AG10803 (cell line): ENCODE results near the gene C9.

ENCODE experiments used
- DNase-seq: peaks from one replicate; pipeline ENCODE4 v3.0.0; 2010; ENCODE audit warnings: low read depth
- H3K4me3 ChIP-seq: 2 replicates; pipeline ENCODE4 v1.5.1; 2011; ENCODE audit warnings: mild to moderate bottlenecking, low read length, control low read depth
- TF ChIP-seq, protein P1 (sequence below): conservative IDR thresholded peaks from 2 replicates; pipeline ENCODE4 v1.5.1; 2011; ENCODE audit warnings: mild to moderate bottlenecking, low read length, control low read depth, inconsistent platforms

The C9 gene

DNA sequence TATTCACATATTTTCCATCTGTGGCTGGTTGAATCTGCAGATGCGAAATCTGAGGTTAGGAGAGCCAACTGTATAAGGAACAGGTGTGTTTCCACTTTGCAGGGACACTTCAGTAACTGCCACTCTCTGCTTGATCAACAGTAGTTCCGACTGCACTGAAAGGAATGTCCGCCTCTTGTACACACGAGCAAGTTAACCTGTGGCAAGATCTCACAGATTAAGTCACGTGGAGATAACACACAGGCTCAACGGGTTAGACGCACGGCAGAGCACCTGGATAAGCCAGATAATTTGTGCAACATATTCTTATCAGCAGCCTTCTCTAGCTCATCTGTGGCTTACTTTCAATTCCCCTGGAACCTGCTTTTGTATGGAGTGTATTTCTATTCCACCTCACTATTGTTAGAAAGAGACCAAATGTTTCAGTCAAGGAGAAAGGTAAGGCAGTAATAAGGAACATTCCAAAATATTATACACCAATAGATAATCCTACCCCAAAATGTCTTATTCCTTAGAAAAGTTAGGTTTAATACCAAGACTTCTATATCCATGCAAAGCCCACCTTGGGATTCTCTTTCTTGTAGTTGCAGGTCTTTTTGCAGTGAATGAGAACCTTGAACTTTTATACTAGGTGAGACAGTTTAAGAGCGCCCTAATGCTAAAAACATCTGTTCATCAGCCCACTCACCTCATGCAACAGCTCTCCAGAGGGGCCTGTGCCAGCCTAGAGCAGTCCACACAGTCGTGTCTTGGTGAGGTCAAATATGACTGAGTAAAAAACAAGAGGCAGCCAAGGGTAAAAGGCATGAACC, 6.5 kb upstream of the C9 start:
- DNase-seq, result no peak
- TF ChIP-seq, protein P1, sequence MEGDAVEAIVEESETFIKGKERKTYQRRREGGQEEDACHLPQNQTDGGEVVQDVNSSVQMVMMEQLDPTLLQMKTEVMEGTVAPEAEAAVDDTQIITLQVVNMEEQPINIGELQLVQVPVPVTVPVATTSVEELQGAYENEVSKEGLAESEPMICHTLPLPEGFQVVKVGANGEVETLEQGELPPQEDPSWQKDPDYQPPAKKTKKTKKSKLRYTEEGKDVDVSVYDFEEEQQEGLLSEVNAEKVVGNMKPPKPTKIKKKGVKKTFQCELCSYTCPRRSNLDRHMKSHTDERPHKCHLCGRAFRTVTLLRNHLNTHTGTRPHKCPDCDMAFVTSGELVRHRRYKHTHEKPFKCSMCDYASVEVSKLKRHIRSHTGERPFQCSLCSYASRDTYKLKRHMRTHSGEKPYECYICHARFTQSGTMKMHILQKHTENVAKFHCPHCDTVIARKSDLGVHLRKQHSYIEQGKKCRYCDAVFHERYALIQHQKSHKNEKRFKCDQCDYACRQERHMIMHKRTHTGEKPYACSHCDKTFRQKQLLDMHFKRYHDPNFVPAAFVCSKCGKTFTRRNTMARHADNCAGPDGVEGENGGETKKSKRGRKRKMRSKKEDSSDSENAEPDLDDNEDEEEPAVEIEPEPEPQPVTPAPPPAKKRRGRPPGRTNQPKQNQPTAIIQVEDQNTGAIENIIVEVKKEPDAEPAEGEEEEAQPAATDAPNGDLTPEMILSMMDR, result no peak
- H3K4me3 ChIP-seq, result no peak overlapping the region

DNA sequence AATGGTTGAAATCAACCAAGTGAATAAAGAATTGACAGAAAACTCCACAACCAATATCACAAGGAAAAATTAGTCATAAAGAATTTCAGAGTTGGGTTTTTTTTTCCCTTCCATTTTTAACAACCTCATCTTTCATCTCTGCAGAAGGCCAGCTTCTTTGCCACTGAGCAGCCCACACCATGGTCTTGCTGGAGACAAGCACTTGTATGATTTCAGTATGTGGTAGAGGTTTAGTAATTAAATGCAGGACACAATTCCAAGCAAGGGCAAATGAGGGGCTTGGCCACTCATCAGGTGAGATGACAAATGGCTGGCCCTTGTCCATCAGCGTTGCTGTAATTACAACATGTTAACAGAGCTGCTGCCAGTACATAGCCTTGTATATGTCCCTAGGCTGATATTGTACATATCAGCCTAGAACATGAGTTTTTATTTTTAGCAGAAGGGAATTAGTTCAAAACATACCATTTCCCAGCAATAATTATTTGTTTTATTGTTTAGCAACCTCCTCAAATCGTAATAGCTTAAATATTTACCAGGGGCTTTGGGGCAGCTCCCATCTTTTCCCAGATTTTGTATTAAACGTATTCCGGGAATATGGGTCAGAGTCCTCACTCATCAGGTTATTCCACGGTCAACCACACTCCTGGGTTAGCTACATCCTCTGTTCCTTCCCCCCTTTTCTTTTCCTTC, 5.0 kb upstream of the C9 start:
- TF ChIP-seq, protein P1, result no peak
- DNase-seq, result peak; percentile 45
- no peak overlapping the region for H3K4me3 ChIP-seq

DNA sequence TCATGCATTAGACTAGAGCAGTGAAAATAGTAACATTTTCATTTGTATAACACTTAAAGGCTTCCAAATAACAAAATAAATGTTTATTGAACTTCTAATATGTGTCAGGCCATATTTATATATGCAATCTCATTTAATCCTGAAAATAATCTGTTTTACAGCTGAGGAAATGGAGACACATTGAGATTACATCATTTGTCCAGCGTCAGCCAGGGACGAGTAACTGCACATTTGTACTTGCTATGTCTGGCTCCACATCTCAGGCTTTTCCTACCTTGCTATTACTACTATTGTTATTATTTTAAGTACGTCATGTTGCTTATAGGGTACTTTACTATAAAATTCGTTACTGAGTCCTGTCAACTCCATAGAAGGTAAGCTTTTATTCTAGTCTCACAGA, 3.8 kb upstream of the C9 start:
- TF ChIP-seq, protein P1, result no peak
- no peak overlapping the region for H3K4me3 ChIP-seq
- no peak for DNase-seq

DNA sequence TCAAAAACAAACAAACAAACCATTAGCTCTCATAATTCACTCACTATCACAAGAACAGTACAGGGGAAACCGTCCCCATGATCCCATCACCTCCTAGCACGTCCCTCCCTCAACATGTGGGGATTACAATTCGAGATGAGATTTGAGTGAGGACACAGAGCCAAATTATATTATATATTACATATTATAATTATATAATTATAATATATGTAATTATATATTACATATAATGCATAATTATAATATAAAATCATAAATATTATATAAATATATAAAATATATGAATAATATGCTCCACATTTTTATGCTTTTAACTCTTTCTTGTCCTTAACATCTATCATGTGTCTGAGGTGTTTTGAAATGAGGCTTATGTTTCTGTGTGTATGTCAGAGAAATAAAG, 3.4 kb upstream of the C9 start:
- DNase-seq, result no peak
- TF ChIP-seq, protein P1, result no peak
- H3K4me3 ChIP-seq, result no peak overlapping the region

DNA sequence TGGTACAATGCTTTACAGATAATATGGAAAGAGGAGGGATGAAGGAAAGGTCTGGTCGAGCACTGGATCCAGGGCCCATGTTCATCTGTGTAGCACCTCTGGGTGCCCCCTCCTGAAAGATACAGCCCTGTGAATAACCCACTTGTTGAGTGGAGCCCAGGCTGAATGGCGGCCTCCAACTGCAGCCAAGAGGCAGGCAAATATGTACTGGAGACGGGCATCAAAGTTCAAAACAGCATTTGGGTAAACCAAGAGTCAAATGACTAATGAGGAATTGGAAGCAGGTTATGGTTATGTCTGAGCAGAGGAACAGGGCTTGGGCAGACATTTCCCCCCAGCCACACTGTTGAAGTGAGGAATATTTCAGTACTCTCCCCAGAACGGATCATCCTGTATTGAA, 1.1 kb downstream of the C9 start:
- H3K4me3 ChIP-seq, result no peak overlapping the region
- TF ChIP-seq, protein P1, result no peak
- DNase-seq, result no peak

DNA sequence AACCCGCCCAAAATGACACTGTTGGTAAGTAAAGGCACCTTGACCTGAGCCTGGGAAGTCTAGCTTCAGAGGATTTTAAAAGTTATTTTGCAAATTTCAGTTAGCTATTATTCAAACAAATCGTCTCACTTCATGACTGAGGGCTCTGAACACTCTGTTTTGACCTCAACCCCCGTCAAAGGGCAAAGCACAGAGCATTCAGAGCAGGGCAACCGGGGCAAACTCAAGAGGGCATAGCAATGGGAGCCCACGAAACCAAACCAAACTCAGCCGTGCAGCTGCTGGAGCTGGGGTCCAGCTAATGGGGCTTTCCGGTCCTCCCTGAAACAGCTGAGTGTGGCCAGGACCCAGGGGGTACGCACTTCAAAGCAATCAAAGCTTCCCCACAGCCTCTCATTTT, 1.6 kb downstream of the C9 start:
- TF ChIP-seq, protein P1, result no peak
- no peak for DNase-seq
- H3K4me3 ChIP-seq, result no peak overlapping the region

DNA sequence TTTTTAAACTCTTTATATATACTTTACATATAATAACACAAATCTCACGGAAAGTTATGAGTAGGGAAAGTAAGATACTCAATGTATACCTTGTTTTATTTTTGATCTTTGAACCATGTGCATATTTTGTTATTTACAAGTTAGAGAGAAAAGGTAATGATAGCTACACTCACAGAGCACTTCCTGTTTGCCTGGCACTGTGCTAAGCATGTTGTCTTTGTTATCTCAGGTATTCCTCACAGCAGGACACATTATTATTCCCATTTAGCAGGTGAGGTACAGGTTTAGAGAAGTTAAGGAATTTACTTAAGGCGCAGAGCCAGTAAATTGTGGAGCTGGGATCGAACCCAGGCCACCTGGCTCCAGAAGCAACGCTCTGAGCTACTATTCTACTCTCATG, 3.0 kb downstream of the C9 start:
- H3K4me3 ChIP-seq, result no peak overlapping the region
- TF ChIP-seq, protein P1, result no peak
- DNase-seq, result no peak
